ENCODE measurements around the gene GPR35. TPM values are rescaled to one million over a fixed set of nuclear protein-coding genes. Genes with fewer than 3 reads are reported as not detected.

GPR35 gene
- total and polyA plus RNA-seq, 12 donors = 0.40 to 5.2 (median 1.2) TPM

GRCh38 chr2:240644171-240644651, 18.9 kb downstream of the GPR35 start:
- H3K36me3 ChIP-seq = no peaks in the 10 kb centered on the region
- TF ChIP-seq, protein P1, sequence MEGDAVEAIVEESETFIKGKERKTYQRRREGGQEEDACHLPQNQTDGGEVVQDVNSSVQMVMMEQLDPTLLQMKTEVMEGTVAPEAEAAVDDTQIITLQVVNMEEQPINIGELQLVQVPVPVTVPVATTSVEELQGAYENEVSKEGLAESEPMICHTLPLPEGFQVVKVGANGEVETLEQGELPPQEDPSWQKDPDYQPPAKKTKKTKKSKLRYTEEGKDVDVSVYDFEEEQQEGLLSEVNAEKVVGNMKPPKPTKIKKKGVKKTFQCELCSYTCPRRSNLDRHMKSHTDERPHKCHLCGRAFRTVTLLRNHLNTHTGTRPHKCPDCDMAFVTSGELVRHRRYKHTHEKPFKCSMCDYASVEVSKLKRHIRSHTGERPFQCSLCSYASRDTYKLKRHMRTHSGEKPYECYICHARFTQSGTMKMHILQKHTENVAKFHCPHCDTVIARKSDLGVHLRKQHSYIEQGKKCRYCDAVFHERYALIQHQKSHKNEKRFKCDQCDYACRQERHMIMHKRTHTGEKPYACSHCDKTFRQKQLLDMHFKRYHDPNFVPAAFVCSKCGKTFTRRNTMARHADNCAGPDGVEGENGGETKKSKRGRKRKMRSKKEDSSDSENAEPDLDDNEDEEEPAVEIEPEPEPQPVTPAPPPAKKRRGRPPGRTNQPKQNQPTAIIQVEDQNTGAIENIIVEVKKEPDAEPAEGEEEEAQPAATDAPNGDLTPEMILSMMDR (IDR thresholded peaks at IDR 0.05) = no peak
- no peaks in the 10 kb centered on the region for H3K4me1 ChIP-seq
- no peak overlapping the region for H3K4me3 ChIP-seq
- intact Hi-C loops (cut with DNase I) = no loop called here
- ATAC-seq (no peak), DNase-seq (no peak)
- H3K27ac ChIP-seq = no peak overlapping the region
- 58 to 66% methylated on average over 14 of the region's 14 CpGs for WGBS, 2 donors
- no peaks in the 10 kb centered on the region for H3K9me3 ChIP-seq
- H3K27me3 ChIP-seq = peaks cover 0 to 69% (median 45%) of the 10 kb centered on the region in 7 donors

- WGBS, 2 donors = 58 to 62% methylated on average over 8 of the region's 8 CpGs
Measured at GRCh38 chr2:240644859-240645301, 19.6 kb downstream of the GPR35 start.

GRCh38 chr2:240645346-240645745, 20.1 kb downstream of the GPR35 start:
- WGBS, 2 donors = 88 to 89% methylated on average over 10 of the region's 10 CpGs
- Histone ChIP-seq H3K36me3 (no peaks in the 10 kb centered on the region), H3K4me1 (no peaks in the 10 kb centered on the region), H3K27me3 (peaks cover 0 to 81% (median 52%) of the 10 kb centered on the region in 7 donors), H3K27ac (no peak overlapping the region), H3K9me3 (no peaks in the 10 kb centered on the region), H3K4me3 (no peak overlapping the region)
- no peak for ATAC-seq
- DNase-seq = no peak
- TF ChIP-seq, protein P1 (IDR thresholded peaks at IDR 0.05) = no peak
- intact Hi-C loops (cut with DNase I) = no loop called here

More at GRCh38 chr2:240644859-240645301, 19.6 kb downstream of the GPR35 start:
- no peaks in the 10 kb centered on the region for H3K9me3 ChIP-seq
- H3K27me3 ChIP-seq = peaks cover 0 to 76% (median 50%) of the 10 kb centered on the region in 7 donors
- no peaks in the 10 kb centered on the region for H3K36me3 ChIP-seq
- intact Hi-C loops (cut with DNase I) = no loop called here
- no peaks in the 10 kb centered on the region for H3K4me1 ChIP-seq
- H3K4me3 ChIP-seq = no peak overlapping the region
- ATAC-seq (no peak), DNase-seq (no peak)
- TF ChIP-seq, protein P1 (IDR thresholded peaks at IDR 0.05) = no peak
- H3K27ac ChIP-seq = no peak overlapping the region

DNA sequence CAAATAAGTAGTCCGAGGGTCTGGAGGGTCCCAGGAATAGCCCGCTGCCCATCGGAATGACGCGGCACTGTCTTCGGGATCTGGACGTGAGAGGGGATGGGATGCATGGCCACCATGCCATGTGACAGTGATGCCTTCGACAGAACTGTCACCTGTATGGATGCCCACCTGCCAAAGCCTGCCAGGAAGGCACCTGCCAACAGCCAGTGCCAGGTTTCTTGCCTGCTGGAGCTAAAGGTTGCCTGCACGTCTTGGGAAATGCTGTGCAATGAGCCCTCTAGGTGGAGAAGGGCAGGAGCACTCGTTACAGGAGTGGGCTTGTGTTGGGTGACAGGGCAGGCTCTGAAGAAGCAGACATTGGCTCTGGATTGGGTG, 20.5 kb downstream of the GPR35 start:
- Histone ChIP-seq H3K27me3 (peaks cover 0 to 85% (median 57%) of the 10 kb centered on the region in 7 donors), H3K9me3 (no peaks in the 10 kb centered on the region), H3K4me1 (no peaks in the 10 kb centered on the region), H3K36me3 (no peaks in the 10 kb centered on the region), H3K4me3 (no peak overlapping the region), H3K27ac (no peak overlapping the region)
- TF ChIP-seq, protein P1 (IDR thresholded peaks at IDR 0.05) = no peak
- intact Hi-C loops (cut with DNase I) = no loop called here
- DNase-seq (no peak), ATAC-seq (no peak)
- 87 to 92% methylated on average over 10 of the region's 10 CpGs for WGBS, 2 donors

Measured in heart right ventricle (tissue), 16 donors.